AG04450 (cell line): ENCODE data around the gene ITGBL1. TPM values are rescaled to one million over a fixed set of nuclear protein-coding genes. Genes with fewer than 3 reads are reported as not detected.

ENCODE experiments used
- CTCF ChIA-PET: fragments of 300-600, 350-600 bp; formaldehyde crosslinking; extraction: SDS; loops from one replicate; lab custom pipeline; 2022; ENCODE audit warnings: antibody characterized with exemption, inconsistent platforms; lab: Charles Lee
- POLR2A ChIA-PET: fragments of 350-600 bp; formaldehyde crosslinking; extraction: SDS; loops from one replicate; lab custom pipeline; 2021; ENCODE audit warnings: antibody characterized with exemption, inconsistent platforms; lab: Yijun Ruan, JAX
- DNase-seq: peaks from one replicate; pipeline ENCODE4 v3.0.0-alpha.2; 2011; ENCODE audit warnings: low read depth, low spot score
- H3K27ac ChIP-seq: one replicate; pipeline ENCODE4 v1.5.1; 2012; ENCODE audit warnings: low read depth, low read length, control low read depth
- H3K27me3 ChIP-seq: one replicate; pipeline ENCODE4 v1.6.0; 2012; ENCODE audit warnings: low read length; ENCODE audit not compliant: control insufficient read depth, insufficient read depth
- H3K4me3 ChIP-seq: 2 replicates; pipeline ENCODE4 v1.5.1; 2011; ENCODE audit warnings: mild to moderate bottlenecking, low read depth, low read length, control low read depth
- H3K9me3 ChIP-seq: 2 replicates; pipeline ENCODE4 v1.5.1; 2012; ENCODE audit warnings: low read length; ENCODE audit not compliant: control insufficient read depth, insufficient read depth
- CTCF ChIP-seq: IDR thresholded peaks from 2 replicates; pipeline ENCODE4 v1.5.1; 2011; ENCODE audit warnings: low read depth, low read length, control low read depth, inconsistent platforms
- polyA plus RNA-seq: library from polyadenylated mRNA; depleted of rRNA; stranded (reverse); fragments of >200 nt; gene quantifications from 2 replicates; pipeline ENCODE4 v1.2.3, GENCODE V29; 2011; rRNA removed

Gene ITGBL1
- polyA plus RNA-seq, 1 experiment: 17.1 TPM

GRCh38 chr13:101757446-101758039 is 305.1 kb downstream of the ITGBL1 start:
- ChIA-PET CTCF (interaction anchor here (0.6 to 5.4 kb wide), 42 partner anchors 10 to 763 kb away, joined by 3 to 83 read pairs (median 4); no protein-coding TSS in a partner anchor), POLR2A (no interaction called here)
- H3K4me3 ChIP-seq: no peak overlapping the region
- no peaks in the 10 kb centered on the region for H3K9me3 ChIP-seq
- H3K27me3 ChIP-seq: no peaks in the 10 kb centered on the region
- no peak overlapping the region for H3K27ac ChIP-seq
- peak; percentile 58 for TF ChIP-seq CTCF
- no peak for DNase-seq

- TF ChIP-seq CTCF: no peak
- Histone ChIP-seq H3K4me3 (no peak overlapping the region), H3K9me3 (no peaks in the 10 kb centered on the region), H3K27me3 (no peaks in the 10 kb centered on the region), H3K27ac (no peak overlapping the region)
- no peak for DNase-seq
- POLR2A ChIA-PET: no interaction called here
- CTCF ChIA-PET: no interaction called here
Measured at GRCh38 chr13:101763191-101763590, 310.7 kb downstream of the ITGBL1 start.

Other genes starting within 250 kb of the ITGBL1 start
- 1.6 and 2.2 TPM in 2 replicates for gene NALCN, start 36.2 kb upstream of the ITGBL1 start, polyA plus RNA-seq